Hypothalamus (tissue), 51 donors: ENCODE data around the gene SYNGR1.

Source experiments
- DNase-seq, 51 donors: peaks; one replicate each; lab custom pipeline; 2025; lab: John Stamatoyannopoulos, UW

SYNGR1 gene

GRCh38 chr22:39426380-39427043, 76.7 kb downstream of the SYNGR1 start:
- no peak for DNase-seq

GRCh38 chr22:39427751-39428596, 78.2 kb downstream of the SYNGR1 start:
- DNase-seq = no peak

GRCh38 chr22:39428597-39429071, 78.8 kb downstream of the SYNGR1 start:
- DNase-seq = no peak

- DNase-seq = no peak
These were observed 79.4 kb downstream of the SYNGR1 start for GRCh38 chr22:39429186-39429585.

- no peak for DNase-seq
These were observed 80.3 kb downstream of the SYNGR1 start for GRCh38 chr22:39429916-39430575.

- no peak for DNase-seq
These were observed 80.9 kb downstream of the SYNGR1 start for GRCh38 chr22:39430576-39431150.

- DNase-seq = no peak
These were observed 81.5 kb downstream of the SYNGR1 start for GRCh38 chr22:39431216-39431801.

- DNase-seq = peak in 1 of 51 donors; percentile 38
These were observed 82.0 kb downstream of the SYNGR1 start for GRCh38 chr22:39431821-39432251.

GRCh38 chr22:39432361-39432811, 82.6 kb downstream of the SYNGR1 start:
- DNase-seq = peak in 12 of 51 donors; percentile 11 to 46 (median 30)

GRCh38 chr22:39433476-39434242, 83.9 kb downstream of the SYNGR1 start:
- peak in 34 of 51 donors; percentile 18 to 83 (median 59) for DNase-seq

- peak in 47 of 51 donors; percentile 16 to 87 (median 66) for DNase-seq
These were observed 84.5 kb downstream of the SYNGR1 start for GRCh38 chr22:39434243-39434653.

GRCh38 chr22:39434721-39435120, 84.9 kb downstream of the SYNGR1 start:
- peak in 3 of 51 donors; percentile 20 to 80 (median 66) for DNase-seq
